C1 segment of cervical spinal cord (tissue), 14 donors: ENCODE measurements around the gene COL6A3.

ENCODE experiments used
- DNase-seq, 14 donors: peaks; one replicate each; lab custom pipeline; 2025; lab: John Stamatoyannopoulos, UW

The COL6A3 gene

GRCh38 chr2:237413777-237414661 is at the start of gene COL6A3:
TSS of gene COL6A3 (minus strand) at chr2:237414164. CDS start at chr2:237396817, 17,347 bp downstream.
- DNase-seq, result no peak

GRCh38 chr2:237459741-237460174 is 45.8 kb upstream of the COL6A3 start:
- DNase-seq, result no peak

GRCh38 chr2:237459226-237459625 is 45.3 kb upstream of the COL6A3 start:
- no peak for DNase-seq

- DNase-seq, result no peak
Observed at GRCh38 chr2:237458519-237458918, 44.6 kb upstream of the COL6A3 start.

GRCh38 chr2:237457388-237457941 is 43.5 kb upstream of the COL6A3 start:
- no peak for DNase-seq

GRCh38 chr2:237456200-237456843 is 42.4 kb upstream of the COL6A3 start:
- no peak for DNase-seq

GRCh38 chr2:237455764-237456163 is 41.8 kb upstream of the COL6A3 start:
- DNase-seq, result no peak

- DNase-seq, result peak in 1 of 14 donors; percentile 47
Observed at GRCh38 chr2:237453671-237454070, 39.7 kb upstream of the COL6A3 start.

- no peak for DNase-seq
Observed at GRCh38 chr2:237452861-237453260, 38.9 kb upstream of the COL6A3 start.

- no peak for DNase-seq
Observed at GRCh38 chr2:237451643-237452469, 37.9 kb upstream of the COL6A3 start.

GRCh38 chr2:237450583-237450982 is 36.6 kb upstream of the COL6A3 start:
- no peak for DNase-seq

GRCh38 chr2:237450108-237450507 is 36.1 kb upstream of the COL6A3 start:
- no peak for DNase-seq

- DNase-seq, result peak in 2 of 14 donors; percentile 30 to 85
Observed at GRCh38 chr2:237449193-237449881, 35.4 kb upstream of the COL6A3 start.

- no peak for DNase-seq
Observed at GRCh38 chr2:237448626-237449025, 34.7 kb upstream of the COL6A3 start.

- no peak for DNase-seq
Observed at GRCh38 chr2:237448171-237448570, 34.2 kb upstream of the COL6A3 start.

- DNase-seq, result no peak
Observed at GRCh38 chr2:237447496-237447895, 33.5 kb upstream of the COL6A3 start.

- no peak for DNase-seq
Observed at GRCh38 chr2:237446338-237446665, 32.3 kb upstream of the COL6A3 start.

- DNase-seq, result no peak
Observed at GRCh38 chr2:237445611-237446337, 31.8 kb upstream of the COL6A3 start.

- DNase-seq, result no peak
Observed at GRCh38 chr2:237444071-237444470, 30.1 kb upstream of the COL6A3 start.

- DNase-seq, result no peak
Observed at GRCh38 chr2:237441605-237442274, 27.8 kb upstream of the COL6A3 start.
